GM12872 (cell line): Measurements from ENCODE around the gene OLAH.

ENCODE experiments used
- CTCF ChIP-seq: IDR thresholded peaks from 3 replicates; pipeline ENCODE4 v1.5.1; 2011; ENCODE audit warnings: low read depth, mild to moderate bottlenecking, low read length, moderate library complexity; ENCODE audit not compliant: insufficient read depth

The OLAH gene

GRCh38 chr10:15043674-15044073, at the start of gene OLAH:
Gene OLAH, plus strand, starts transcription at chr10:15043943. Its CDS starts 3,346 bp downstream, at chr10:15047289.
- TF ChIP-seq CTCF, result no peak

- TF ChIP-seq CTCF, result no peak
Observed at GRCh38 chr10:14995964-14996565, 47.7 kb upstream of the OLAH start.

- TF ChIP-seq CTCF, result no peak
Observed at GRCh38 chr10:15015451-15015850, 28.3 kb upstream of the OLAH start.

- TF ChIP-seq CTCF, result no peak
Observed at GRCh38 chr10:15027741-15028140, 16.0 kb upstream of the OLAH start.

GRCh38 chr10:15035385-15036301, 8.1 kb upstream of the OLAH start:
- no peak for TF ChIP-seq CTCF

GRCh38 chr10:15037691-15038090, 6.1 kb upstream of the OLAH start:
- TF ChIP-seq CTCF, result no peak

- no peak for TF ChIP-seq CTCF
Observed at GRCh38 chr10:15038416-15038815, 5.3 kb upstream of the OLAH start.
